Ovary (tissue), 9 donors: Measurements from ENCODE around the gene PPP5C. TPM values are rescaled to one million over a fixed set of nuclear protein-coding genes. Genes with fewer than 3 reads are reported as not detected.

Experiments
- DNase-seq, 5 donors: peaks; one replicate each; pipeline ENCODE4 v3.0.0-alpha.2; 2019 to 2020
- H3K27ac ChIP-seq, 2 donors: fragments of 200-600 bp; one replicate each; pipeline versions ENCODE4 v1.5.1 to v1.8.0; 2019 to 2022
- H3K27me3 ChIP-seq: fragments of 200-600 bp; one replicate; pipeline ENCODE4 v1.8.0; 2022
- H3K36me3 ChIP-seq: fragments of 200-600 bp; sonication (generic); one replicate; pipeline ENCODE4 v1.5.1; 2019
- H3K4me1 ChIP-seq: one replicate; pipeline ENCODE4 v1.8.1; 2013; ENCODE audit warnings: mild to moderate bottlenecking, moderate library complexity; ENCODE audit not compliant: insufficient read depth
- H3K4me3 ChIP-seq: fragments of 200-600 bp; sonication (generic); one replicate; pipeline ENCODE4 v1.5.1; 2017
- H3K9me3 ChIP-seq, 2 donors: fragments of 200-600 bp in 1 of 2; sonication (generic) in 1 of 2; one replicate each; pipeline versions ENCODE4 v1.5.1 to v1.8.1; 2013 to 2019; ENCODE audit warnings: mild to moderate bottlenecking in 1 of 2, moderate library complexity in 1 of 2
- EP300 ChIP-seq: sonication (generic); formaldehyde crosslinking; IDR thresholded peaks from one replicate; pipeline ENCODE4 v1.6.1; 2017; ENCODE audit warnings: antibody characterized with exemption
- POLR2A ChIP-seq: fragments of 450-650 bp; IDR thresholded peaks from one replicate; pipeline ENCODE4 v1.6.1; 2017; ENCODE audit warnings: antibody characterized with exemption, mild to moderate bottlenecking, moderate library complexity
- WGBS, 3 donors: extraction: QIAGEN DNeasy Blood & Tissue Kit in 1 of 3; methylation state at CpG; one replicate each; pipeline versions ENCODE4 v1.1.5 to v1.1.7; 2013 to 2017; 5-methylcytosine and 5-hydroxymethylcytosine counted together
- intact Hi-C, 4 donors: fragments of 100-400 bp; cut with DNase I; formaldehyde crosslinking; loops; one replicate each; pipeline versions ENCODE4 v1.11.0 to v1.15.1; 2022 to 2023
- polyA plus RNA-seq, 2 donors: library from polyadenylated mRNA; stranded (reverse); fragments of 200-250 nt in 1 of 2; fragments of 350-450 nt in 1 of 2; fragmentation: Illumina TruSeq in 1 of 2; extraction: RNeasy Lipid Tissue Mini Kit (QIAGEN cat#74804) in 1 of 2; gene quantifications; one replicate each; pipeline ENCODE4 v1.2.3, GENCODE V29; 2013 to 2014
- total RNA-seq, 7 donors: library from RNA; depleted of rRNA in 2 of 7; stranded (reverse); fragments of >200 nt in 2 of 7; fragmentation: NEBNext Ultra II Directional in 3 of 7; extraction: Animal tissue kit (Norgen Biotek cat#: 25700) in 3 of 7; gene quantifications; one replicate each; pipeline versions ENCODE4 v1.1.0 to v1.2.4, GENCODE V29; 2016 to 2023
- TF ChIP-seq, protein P1 (sequence below), 3 donors: fragments of 450-650 bp in 2 of 3; fragments of 200-600 bp in 1 of 3; IDR thresholded peaks; one replicate each; pipeline versions ENCODE4 v1.5.1 to v1.8.0; 2016 to 2022; ENCODE audit warnings: antibody characterized with exemption in 3 of 3, mild to moderate bottlenecking in 1 of 3
- donor health status: DM: no; HTN: no; CAD: no; lungs with moderate emphysema.
- donor health status: DM: no; HTN: no; CAD: no.
- donor health status: Bipolar disorder and iron deficiency.
- donor health status: DM: yes; HTN: yes; CAD: no.
- donor health status: DM: no; HTN: no; CAD: no.
- donor health status: DM: yes; HTN: yes; CAD: no.

PPP5C gene
- total and polyA plus RNA-seq, 9 donors: 33.1 to 79.2 (median 45.3) TPM

DNA sequence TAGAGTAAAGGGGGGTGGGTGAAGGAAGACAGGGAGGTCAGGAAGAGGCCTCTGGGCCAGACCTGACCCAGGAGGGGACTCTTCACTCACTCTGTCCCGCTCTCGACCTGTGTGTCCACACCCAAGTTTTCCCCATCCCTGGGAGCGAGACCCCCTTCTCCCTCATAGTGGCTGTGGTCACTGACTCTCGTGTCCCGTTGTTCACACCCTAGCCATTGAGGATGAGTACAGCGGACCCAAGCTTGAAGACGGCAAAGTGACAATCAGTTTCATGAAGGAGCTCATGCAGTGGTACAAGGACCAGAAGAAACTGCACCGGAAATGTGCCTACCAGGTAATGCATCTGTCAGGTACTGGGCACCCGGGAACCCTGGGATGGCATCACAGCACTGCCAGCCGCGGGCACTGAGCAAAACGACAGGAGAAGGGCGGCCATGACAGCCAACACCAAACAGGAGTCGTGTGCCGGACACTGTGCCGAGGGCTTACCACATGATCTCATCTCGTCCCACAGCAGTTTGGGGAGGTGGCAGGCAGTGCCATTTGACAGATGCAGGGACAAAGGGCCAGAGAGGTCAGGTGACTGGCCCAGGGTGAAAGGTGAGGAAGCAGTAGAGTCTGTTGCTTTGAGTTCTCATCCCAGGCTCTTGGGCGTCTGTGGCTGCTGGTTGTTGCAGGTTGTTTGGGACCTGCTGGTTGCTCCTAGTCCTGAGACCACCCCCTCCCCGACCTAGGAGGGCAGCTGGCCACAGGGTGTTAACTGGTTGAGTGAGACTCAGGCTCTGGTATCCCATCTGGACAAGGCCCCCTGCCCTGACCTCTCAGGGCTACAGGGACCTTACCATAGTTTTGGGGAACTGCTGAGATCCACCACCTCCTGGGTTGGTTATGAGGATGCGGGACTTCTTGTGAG is 29.6 kb downstream of the PPP5C start:
- DNase-seq: peak in 2 of 5 donors; percentile 18 to 31
- H3K9me3 ChIP-seq: no peaks in the 10 kb centered on the region
- TF ChIP-seq EP300 (no peak), POLR2A (no peak)
- TF ChIP-seq, protein P1, sequence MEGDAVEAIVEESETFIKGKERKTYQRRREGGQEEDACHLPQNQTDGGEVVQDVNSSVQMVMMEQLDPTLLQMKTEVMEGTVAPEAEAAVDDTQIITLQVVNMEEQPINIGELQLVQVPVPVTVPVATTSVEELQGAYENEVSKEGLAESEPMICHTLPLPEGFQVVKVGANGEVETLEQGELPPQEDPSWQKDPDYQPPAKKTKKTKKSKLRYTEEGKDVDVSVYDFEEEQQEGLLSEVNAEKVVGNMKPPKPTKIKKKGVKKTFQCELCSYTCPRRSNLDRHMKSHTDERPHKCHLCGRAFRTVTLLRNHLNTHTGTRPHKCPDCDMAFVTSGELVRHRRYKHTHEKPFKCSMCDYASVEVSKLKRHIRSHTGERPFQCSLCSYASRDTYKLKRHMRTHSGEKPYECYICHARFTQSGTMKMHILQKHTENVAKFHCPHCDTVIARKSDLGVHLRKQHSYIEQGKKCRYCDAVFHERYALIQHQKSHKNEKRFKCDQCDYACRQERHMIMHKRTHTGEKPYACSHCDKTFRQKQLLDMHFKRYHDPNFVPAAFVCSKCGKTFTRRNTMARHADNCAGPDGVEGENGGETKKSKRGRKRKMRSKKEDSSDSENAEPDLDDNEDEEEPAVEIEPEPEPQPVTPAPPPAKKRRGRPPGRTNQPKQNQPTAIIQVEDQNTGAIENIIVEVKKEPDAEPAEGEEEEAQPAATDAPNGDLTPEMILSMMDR (IDR thresholded peaks at IDR 0.05): no peak
- intact Hi-C loops: no loop called here
- peaks cover 12% of the 10 kb centered on the region for H3K4me1 ChIP-seq
- WGBS, 3 donors: 90 to 93% (median 92%) methylated on average over 20 of the region's 20 CpGs
- H3K4me3 ChIP-seq: no peak overlapping the region
- no peak overlapping the region for H3K27ac ChIP-seq
- no peaks in the 10 kb centered on the region for H3K36me3 ChIP-seq
- H3K27me3 ChIP-seq: no peaks in the 10 kb centered on the region

DNA sequence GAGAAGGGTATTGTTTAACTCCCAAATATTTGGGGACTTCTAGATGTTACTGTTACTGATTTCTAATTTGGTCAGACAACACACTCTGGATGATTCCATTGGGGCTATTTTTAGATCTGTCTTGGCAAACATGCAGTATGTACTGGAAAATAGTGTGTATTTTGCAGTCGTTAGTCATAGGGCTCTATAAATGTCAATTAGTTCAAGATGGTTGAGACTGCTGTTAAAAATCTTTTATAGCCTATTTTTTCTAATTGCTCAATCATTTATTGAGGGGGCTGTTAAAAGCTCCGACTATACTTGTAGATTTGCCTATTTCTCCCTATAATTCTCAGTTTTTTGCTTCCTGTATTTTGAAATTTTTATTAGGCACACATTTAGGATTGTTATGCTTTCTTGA is 31.4 kb downstream of the PPP5C start:
- 5 to 8% (median 6%) methylated on average over 2 of the region's 2 CpGs for WGBS, 3 donors
- no peaks in the 10 kb centered on the region for H3K36me3 ChIP-seq
- no peak for DNase-seq
- no peaks in the 10 kb centered on the region for H3K9me3 ChIP-seq
- no peak overlapping the region for H3K4me3 ChIP-seq
- H3K27me3 ChIP-seq: no peaks in the 10 kb centered on the region
- peak overlapping the region; percentile 33 to 35 for H3K27ac ChIP-seq
- TF ChIP-seq, protein P1 (IDR thresholded peaks at IDR 0.05): no peak
- TF ChIP-seq POLR2A (no peak), EP300 (no peak)
- intact Hi-C loops: no loop called here
- H3K4me1 ChIP-seq: peaks cover 10% of the 10 kb centered on the region

DNA sequence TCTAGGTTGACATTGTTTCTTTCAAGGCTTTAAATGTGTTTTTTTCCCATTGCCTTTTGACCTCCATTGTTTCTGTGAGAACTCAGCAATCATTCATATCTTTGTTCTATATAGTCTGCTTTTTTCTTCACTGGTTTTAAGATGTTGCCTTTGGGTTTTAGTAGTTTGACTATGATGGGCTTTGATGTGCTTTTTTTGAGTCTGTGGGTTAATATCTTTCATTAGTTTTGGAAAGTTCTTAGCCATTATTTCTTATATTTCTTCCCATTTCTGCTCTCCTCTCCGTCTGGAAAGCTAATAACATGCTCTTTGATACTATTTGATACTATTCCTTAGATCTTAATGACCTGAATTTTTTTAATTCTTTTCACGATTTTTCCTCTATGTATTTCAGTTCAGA is 33.8 kb downstream of the PPP5C start:
- no peak for DNase-seq
- intact Hi-C loops: no loop called here
- no peaks in the 10 kb centered on the region for H3K36me3 ChIP-seq

DNA sequence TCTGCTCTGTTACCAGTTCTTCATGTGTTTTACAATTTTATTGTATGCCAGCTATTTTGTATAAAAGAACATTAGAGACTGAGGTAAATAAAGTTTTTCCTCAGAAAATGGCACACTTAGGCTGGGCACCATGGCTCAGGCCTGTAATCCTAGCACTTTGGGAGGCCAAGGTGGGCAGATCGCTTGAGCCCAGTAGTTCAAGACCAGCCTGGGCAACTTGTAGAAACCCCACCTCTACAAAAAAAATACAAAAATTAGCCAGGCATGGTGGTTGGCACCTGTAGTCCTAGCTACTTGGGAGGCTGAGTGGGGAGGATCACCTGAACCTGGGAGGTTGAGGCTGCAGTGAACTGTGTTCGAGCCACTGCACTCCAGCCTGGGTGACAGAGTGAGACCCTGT is 34.5 kb downstream of the PPP5C start:
- Histone ChIP-seq H3K4me1 (peaks cover 7% of the 10 kb centered on the region), H3K9me3 (no peaks in the 10 kb centered on the region), H3K36me3 (no peaks in the 10 kb centered on the region), H3K27ac (no peak overlapping the region), H3K27me3 (no peaks in the 10 kb centered on the region), H3K4me3 (no peak overlapping the region)
- intact Hi-C loops: no loop called here
- WGBS, 3 donors: 94 to 100% (median 97%) methylated on average over 2 of the region's 2 CpGs
- peak in 1 of 5 donors; percentile 4 for DNase-seq
- TF ChIP-seq POLR2A (no peak), EP300 (no peak)
- TF ChIP-seq, protein P1 (IDR thresholded peaks at IDR 0.05): no peak

More for the DNA sequence above, 33.8 kb downstream of the PPP5C start:
- Histone ChIP-seq H3K9me3 (no peaks in the 10 kb centered on the region), H3K27ac (no peak overlapping the region), H3K27me3 (no peaks in the 10 kb centered on the region), H3K4me1 (peaks cover 7% of the 10 kb centered on the region), H3K4me3 (no peak overlapping the region)
- 84 to 96% (median 93%) methylated on average over 2 of the region's 2 CpGs for WGBS, 3 donors
- TF ChIP-seq POLR2A (no peak), EP300 (no peak)
- TF ChIP-seq, protein P1 (IDR thresholded peaks at IDR 0.05): no peak
